ENCODE results near the gene CCDC9B.

GRCh38 chr15:40386480-40386879 lies 45.7 kb upstream of the CCDC9B start:
- TF ChIP-seq POLR2AphosphoS5 (IDR thresholded peaks at IDR 0.05) (no peak), CTCF (IDR thresholded peaks at IDR 0.05) (no peak), POLR2A (IDR thresholded peaks at IDR 0.05) (no peak), EP300 (IDR thresholded peaks at IDR 0.05) (no peak)
